ENCODE measurements around the gene SP2.

DNA sequence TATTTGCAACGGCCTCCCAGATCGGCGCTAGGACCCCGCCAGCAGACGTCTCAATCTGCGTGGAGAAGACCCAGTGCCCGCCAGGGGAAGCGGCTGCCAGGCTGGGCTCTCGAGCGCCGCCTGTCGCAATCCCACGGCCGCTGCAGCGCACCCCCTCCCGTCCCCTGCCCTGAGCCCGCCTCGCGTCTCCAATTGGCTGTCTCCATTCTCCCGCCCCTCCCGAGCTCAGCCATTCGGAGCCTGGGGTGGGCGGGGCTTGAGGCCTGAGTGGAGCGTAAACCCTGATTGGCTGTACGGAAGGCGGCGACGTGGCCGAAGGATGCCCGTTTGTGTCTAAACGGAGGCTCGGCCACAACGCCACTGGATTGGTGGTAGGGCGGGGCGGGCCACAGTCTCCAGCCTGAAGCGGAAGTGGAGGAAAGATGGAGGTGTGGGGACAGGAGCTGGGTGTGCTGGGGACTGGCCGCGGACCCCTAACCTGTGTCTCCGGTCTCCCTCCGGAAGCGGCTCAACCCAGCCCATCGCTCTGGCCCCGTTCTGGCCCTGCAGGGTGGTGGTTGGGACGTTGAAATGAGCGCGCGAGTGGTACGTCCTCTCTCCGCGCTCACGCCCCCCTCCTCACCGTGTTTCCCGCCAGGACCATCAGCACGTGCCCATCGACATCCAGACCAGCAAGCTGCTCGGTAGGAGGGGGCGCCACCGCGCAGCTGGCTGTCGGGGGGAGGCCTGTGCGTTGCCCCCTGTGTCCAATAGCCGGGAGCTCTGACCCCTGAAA, 74.9 kb downstream of the SP2 start, which contains the start of gene CDK5RAP3:
- TF ChIP-seq, protein P1, sequence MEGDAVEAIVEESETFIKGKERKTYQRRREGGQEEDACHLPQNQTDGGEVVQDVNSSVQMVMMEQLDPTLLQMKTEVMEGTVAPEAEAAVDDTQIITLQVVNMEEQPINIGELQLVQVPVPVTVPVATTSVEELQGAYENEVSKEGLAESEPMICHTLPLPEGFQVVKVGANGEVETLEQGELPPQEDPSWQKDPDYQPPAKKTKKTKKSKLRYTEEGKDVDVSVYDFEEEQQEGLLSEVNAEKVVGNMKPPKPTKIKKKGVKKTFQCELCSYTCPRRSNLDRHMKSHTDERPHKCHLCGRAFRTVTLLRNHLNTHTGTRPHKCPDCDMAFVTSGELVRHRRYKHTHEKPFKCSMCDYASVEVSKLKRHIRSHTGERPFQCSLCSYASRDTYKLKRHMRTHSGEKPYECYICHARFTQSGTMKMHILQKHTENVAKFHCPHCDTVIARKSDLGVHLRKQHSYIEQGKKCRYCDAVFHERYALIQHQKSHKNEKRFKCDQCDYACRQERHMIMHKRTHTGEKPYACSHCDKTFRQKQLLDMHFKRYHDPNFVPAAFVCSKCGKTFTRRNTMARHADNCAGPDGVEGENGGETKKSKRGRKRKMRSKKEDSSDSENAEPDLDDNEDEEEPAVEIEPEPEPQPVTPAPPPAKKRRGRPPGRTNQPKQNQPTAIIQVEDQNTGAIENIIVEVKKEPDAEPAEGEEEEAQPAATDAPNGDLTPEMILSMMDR (IDR thresholded peaks at IDR 0.05; ENCODE audit: control extremely low read depth in 1 of 3, insufficient read depth in 1 of 3, low read depth in 1 of 3, low read length in 3 of 3): peak; percentile 87 to 96 (median 96)
- peak; percentile 74 for TF ChIP-seq CEBPB (IDR thresholded peaks at IDR 0.05; ENCODE audit: low read depth, low read length)
- peak; percentile 66 to 91 for TF ChIP-seq POLR2A (IDR thresholded peaks at IDR 0.05; ENCODE audit: control extremely low read depth in 1 of 2, low read depth in 2 of 2, low read length in 2 of 2)
